H1 (cell line): ENCODE results near the gene SLC35G6. TPM values are rescaled to one million over a fixed set of nuclear protein-coding genes. Genes with fewer than 3 reads are reported as not detected.
"Not testable (repeated sequence)": the region's sequence is repeated elsewhere in the genome, so short reads cannot be mapped to it uniquely, and the experiment has no call there.

ENCODE experiments used
- CTCF ChIA-PET: fragments of 300-600 bp; sonication (Branson Sonifier 250); formaldehyde crosslinking; loops from one replicate; lab custom pipeline; 2021; ENCODE audit not compliant: partially characterized antibody; lab: Charles Lee
- POLR2A ChIA-PET: fragments of 300-600 bp; sonication (Branson Sonifier 250); formaldehyde crosslinking; loops from one replicate; lab custom pipeline; 2021; ENCODE audit warnings: inconsistent platforms; ENCODE audit not compliant: partially characterized antibody; lab: Charles Lee
- DNase-seq, 2 experiments: peaks; one replicate each; pipeline versions ENCODE4 v3.0.0 to v3.0.0-alpha.2; 2010 to 2022; ENCODE audit warnings: low spot score in 2 of 2, low read depth in 1 of 2, mixed read lengths in 1 of 2
- FAIRE-seq: peaks from 2 replicates; lab custom pipeline; 2011; peaks lifted over from hg19 to GRCh38; lab: Jason Lieb, UNC
- H2AFZ ChIP-seq: 2 replicates; pipeline ENCODE4 v1.8.1; 2012; ENCODE audit warnings: low read length, inconsistent platforms
- H2AK5ac ChIP-seq: 2 replicates; pipeline ENCODE4 v1.6.1; 2013; ENCODE audit warnings: low read depth, low read length
- H2BK120ac ChIP-seq: replicated peaks from 2 replicates; pipeline ENCODE3; 2013; ENCODE audit warnings: low read depth, low read length, inconsistent platforms
- H2BK12ac ChIP-seq: 2 replicates; pipeline ENCODE4 v1.6.1; 2013; ENCODE audit warnings: low read depth, low read length
- H2BK15ac ChIP-seq: 2 replicates; pipeline ENCODE4 v1.6.1; 2013; ENCODE audit warnings: low read length
- H2BK20ac ChIP-seq: 2 replicates; pipeline ENCODE4 v1.6.1; 2013; ENCODE audit warnings: low read length
- H2BK5ac ChIP-seq: 2 replicates; pipeline ENCODE4 v1.6.1; 2013; ENCODE audit warnings: low read depth, low read length
- H3K14ac ChIP-seq: 2 replicates; pipeline ENCODE4 v1.6.1; 2013; ENCODE audit warnings: inconsistent platforms; ENCODE audit not compliant: insufficient read length
- H3K18ac ChIP-seq: 2 replicates; pipeline ENCODE4 v1.6.1; 2013; ENCODE audit warnings: low read length; ENCODE audit errors: extremely low read depth
- H3K23ac ChIP-seq: 2 replicates; pipeline ENCODE4 v1.6.1; 2013; ENCODE audit warnings: inconsistent platforms; ENCODE audit not compliant: insufficient read length
- H3K23me2 ChIP-seq: 2 replicates; pipeline ENCODE4 v1.6.1; 2013; ENCODE audit warnings: low read depth, low read length
- H3K27ac ChIP-seq: 2 replicates; pipeline ENCODE4 v1.6.1; 2011; ENCODE audit warnings: low read depth, low read length, inconsistent platforms
- H3K27me3 ChIP-seq, 4 experiments: replicated peaks in 1 of 4; 1 replicate in 1 of 4; 2 replicates in 3 of 4; pipeline versions ENCODE4 v1.6.1 to v1.8.1; 2011 to 2013; ENCODE audit warnings: low read length in 3 of 4, mild to moderate bottlenecking in 3 of 4, inconsistent platforms in 2 of 4, mixed read lengths in 2 of 4, moderate library complexity in 1 of 4; ENCODE audit not compliant: control insufficient read depth in 3 of 4, insufficient read depth in 3 of 4; ENCODE audit errors: extremely low read depth in 1 of 4
- H3K36me3 ChIP-seq, 4 experiments: 2 replicates each; pipeline versions ENCODE4 v1.6.1 to v1.8.1; 2011 to 2013; ENCODE audit warnings: mild to moderate bottlenecking in 4 of 4, low read length in 3 of 4, moderate library complexity in 2 of 4, control low read depth in 1 of 4, inconsistent platforms in 1 of 4; ENCODE audit not compliant: insufficient read depth in 4 of 4, control insufficient read depth in 2 of 4
- H3K4ac ChIP-seq: replicated peaks from 2 replicates; pipeline ENCODE3; 2013; ENCODE audit warnings: low read length, low read depth, mixed read lengths, inconsistent platforms; ENCODE audit not compliant: insufficient read length
- H3K4me1 ChIP-seq, 4 experiments: replicated peaks in 1 of 4; 1 replicate in 1 of 4; 2 replicates in 3 of 4; pipeline versions ENCODE4 v1.6.1 to v1.8.1; 2011 to 2013; ENCODE audit warnings: low read length in 3 of 4, inconsistent platforms in 2 of 4, mixed read lengths in 1 of 4; ENCODE audit not compliant: insufficient read depth in 4 of 4, control insufficient read depth in 3 of 4
- H3K4me2 ChIP-seq, 2 experiments: 2 replicates each; pipeline versions ENCODE4 v1.6.1 to v1.8.1; 2011 to 2013; ENCODE audit warnings: low read depth in 2 of 2, low read length in 2 of 2, control low read depth in 1 of 2, inconsistent platforms in 1 of 2, mild to moderate bottlenecking in 1 of 2; ENCODE audit not compliant: insufficient read depth in 1 of 2
- H3K4me3 ChIP-seq, 4 experiments: fragments of 200-600, 300-600 bp in 1 of 4; sonication (generic), shearing (Covaris generic), sonication (Bioruptor Twin) in 1 of 4; 2 replicates each; pipeline versions ENCODE4 v1.5.1 to v1.8.1; 2011 to 2016; ENCODE audit warnings: low read length in 4 of 4, low read depth in 3 of 4, control low read depth in 2 of 4, inconsistent platforms in 2 of 4, mild to moderate bottlenecking in 2 of 4, mixed read lengths in 1 of 4, moderate library complexity in 1 of 4; ENCODE audit not compliant: insufficient read depth in 2 of 4; ENCODE audit errors: extremely low read depth in 1 of 4
- H3K56ac ChIP-seq: replicated peaks from 2 replicates; pipeline ENCODE3; 2013; ENCODE audit warnings: low read depth, mild to moderate bottlenecking, mixed read lengths, low read length, inconsistent platforms; ENCODE audit not compliant: insufficient read length
- H3K79me1 ChIP-seq: 2 replicates; pipeline ENCODE4 v1.6.1; 2013; ENCODE audit warnings: low read depth, low read length, control low read depth
- H3K79me2 ChIP-seq, 2 experiments: 2 replicates each; pipeline versions ENCODE4 v1.6.1 to v1.8.1; 2012 to 2013; ENCODE audit warnings: low read length in 2 of 2, mild to moderate bottlenecking in 2 of 2, inconsistent platforms in 1 of 2; ENCODE audit not compliant: insufficient read depth in 2 of 2, control insufficient read depth in 1 of 2
- H3K9ac ChIP-seq, 4 experiments: replicated peaks in 1 of 4; 1 replicate in 1 of 4; 2 replicates in 3 of 4; pipeline versions ENCODE4 v1.6.1 to v1.8.1; 2011 to 2013; ENCODE audit warnings: low read depth in 3 of 4, low read length in 3 of 4, control low read depth in 2 of 4, mild to moderate bottlenecking in 2 of 4, moderate library complexity in 2 of 4, inconsistent platforms in 1 of 4; ENCODE audit errors: extremely low read depth in 1 of 4
- H3K9me3 ChIP-seq, 2 experiments: 2 replicates each; pipeline versions ENCODE4 v1.6.1 to v1.8.1; 2012 to 2013; ENCODE audit warnings: mild to moderate bottlenecking in 2 of 2, moderate library complexity in 2 of 2, control low read depth in 1 of 2, inconsistent platforms in 1 of 2, low read depth in 1 of 2, low read length in 1 of 2, mixed read lengths in 1 of 2; ENCODE audit not compliant: insufficient read depth in 2 of 2
- H4K20me1 ChIP-seq, 2 experiments: replicated peaks in 1 of 2; 2 replicates each; pipeline versions ENCODE3 to v1.8.1; 2011 to 2013; ENCODE audit warnings: inconsistent platforms in 2 of 2, low read length in 2 of 2, mild to moderate bottlenecking in 1 of 2; ENCODE audit not compliant: insufficient read depth in 2 of 2, control insufficient read depth in 1 of 2
- H4K5ac ChIP-seq: 2 replicates; pipeline ENCODE4 v1.6.1; 2013; ENCODE audit warnings: low read length, low read depth, mixed read lengths, inconsistent platforms; ENCODE audit not compliant: insufficient read length
- H4K8ac ChIP-seq: 2 replicates; pipeline ENCODE4 v1.8.0; 2013; ENCODE audit warnings: mild to moderate bottlenecking, moderate library complexity, low read length, inconsistent platforms; ENCODE audit not compliant: insufficient read depth; ENCODE audit errors: extremely low read depth
- H4K91ac ChIP-seq: replicated peaks from 2 replicates; pipeline ENCODE3; 2013; ENCODE audit warnings: low read length, mixed read lengths, inconsistent platforms; ENCODE audit not compliant: insufficient read length
- WGBS, 2 experiments: shearing (Covaris generic) in 1 of 2; methylation state at CpG; one replicate each; pipeline versions ENCODE4 v1.1.6 to v1.1.7; 2013 to 2015; ENCODE audit warnings: low lambda C conversion rate in 2 of 2, mixed read lengths in 2 of 2, inconsistent platforms in 1 of 2, low coverage in 1 of 2, missing lambda C conversion rate in 1 of 2; ENCODE audit not compliant: insufficient replicate concordance in 2 of 2, insufficient coverage in 1 of 2, insufficient read length in 1 of 2; ENCODE audit errors: extremely low coverage in 1 of 2, missing lambda C conversion rate in 1 of 2; 5-methylcytosine and 5-hydroxymethylcytosine counted together
- polyA plus RNA-seq, 7 experiments: library from polyadenylated mRNA; depleted of rRNA in 3 of 7; stranded (reverse) in 5 of 7; unstranded in 2 of 7; fragments of >200 nt in 5 of 7; fragments of 200-250 nt in 2 of 7; gene quantifications; 1 replicate in 5 of 7; 2 replicates in 1 of 7; 4 replicates in 1 of 7; pipeline versions ENCODE4 v1.2.1 to v1.2.3, GENCODE V29; 2011 to 2013; ENCODE audit warnings: missing spikeins in 2 of 7, mixed read lengths in 2 of 7
- total RNA-seq: library from RNA; stranded (reverse); fragmentation: NEBNext Ultra II Directional; extraction: Animal tissue kit (Norgen Biotek cat#: 25700); gene quantifications from 2 replicates; pipeline ENCODE4 v1.2.1, GENCODE V29; 2021

The SLC35G6 gene
- total and polyA plus RNA-seq, 2 of the 8 experiments (the other 6 are each of a cell fraction or from before 2014, with no cell fraction given) = 0.05 TPM; not detected in 1

DNA sequence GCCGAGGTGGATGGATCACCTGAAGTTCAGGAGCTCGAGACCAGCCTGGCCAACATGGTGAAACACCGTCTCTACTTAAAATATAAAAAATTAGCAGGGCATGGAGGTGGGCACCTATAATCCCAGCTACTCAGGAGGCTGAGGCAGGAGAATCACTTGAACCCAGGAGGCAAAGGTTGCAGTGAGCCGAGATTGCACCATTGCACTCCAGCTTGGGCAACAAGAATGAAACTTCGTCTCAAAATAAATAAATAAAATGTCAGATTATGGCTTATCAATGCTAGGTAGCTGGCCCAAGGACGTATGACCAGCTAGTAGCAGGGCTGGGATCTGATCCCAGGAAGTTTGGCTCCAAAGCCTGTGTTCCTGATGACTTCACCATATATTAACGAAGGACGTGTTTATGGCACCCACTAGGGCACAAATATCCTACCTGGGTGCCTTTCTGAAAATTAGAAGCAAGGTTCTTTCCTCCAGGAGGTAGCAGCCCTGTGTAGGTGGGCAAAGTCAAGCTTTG is 10.7 kb upstream of the SLC35G6 start:
- H3K56ac ChIP-seq, H3K79me2 ChIP-seq, H3K4me2 ChIP-seq, H3K18ac ChIP-seq, H3K9me3 ChIP-seq, H4K5ac ChIP-seq, H4K20me1 ChIP-seq, H3K14ac ChIP-seq, DNase-seq, H3K23me2 ChIP-seq, H3K27me3 ChIP-seq, H2AFZ ChIP-seq, H3K23ac ChIP-seq, H2BK20ac ChIP-seq, H4K8ac ChIP-seq, H2BK12ac ChIP-seq, H3K79me1 ChIP-seq, H4K91ac ChIP-seq, H3K36me3 ChIP-seq, H3K27ac ChIP-seq, H3K9ac ChIP-seq, H2AK5ac ChIP-seq, H2BK120ac ChIP-seq, H3K4ac ChIP-seq, FAIRE-seq, H2BK15ac ChIP-seq, H3K4me3 ChIP-seq, H3K4me1 ChIP-seq: not testable (repeated sequence)
- H2BK5ac ChIP-seq = 0 out of 2 replicates have a peak overlapping the region, but pooled peaks have one; percentile 12
- WGBS, 2 experiments = 93% methylated on average over 8 of the region's 8 CpGs; no CpG with 5 or more reads in 1 of the 2 experiments
- POLR2A ChIA-PET = interaction anchor here (1.2 to 13.8 kb wide), 7 partner anchors 8 to 141 kb away, joined by 3 to 200 read pairs (median 6); partner anchors contain the start of genes NLGN2, POLR2A, SLC35G6 and ZBTB4
- CTCF ChIA-PET = interaction anchor here (1.0 to 2.1 kb wide), 2 partner anchors 44 to 90 kb away, joined by 3 to 6 read pairs; no protein-coding TSS in a partner anchor
